Cortex of kidney (tissue), 1 donor: Measurements from ENCODE around the gene POLD4.

Experiments
- DNase-seq: peaks from one replicate; lab custom pipeline; 2025; lab: John Stamatoyannopoulos, UW

POLD4 gene

DNA sequence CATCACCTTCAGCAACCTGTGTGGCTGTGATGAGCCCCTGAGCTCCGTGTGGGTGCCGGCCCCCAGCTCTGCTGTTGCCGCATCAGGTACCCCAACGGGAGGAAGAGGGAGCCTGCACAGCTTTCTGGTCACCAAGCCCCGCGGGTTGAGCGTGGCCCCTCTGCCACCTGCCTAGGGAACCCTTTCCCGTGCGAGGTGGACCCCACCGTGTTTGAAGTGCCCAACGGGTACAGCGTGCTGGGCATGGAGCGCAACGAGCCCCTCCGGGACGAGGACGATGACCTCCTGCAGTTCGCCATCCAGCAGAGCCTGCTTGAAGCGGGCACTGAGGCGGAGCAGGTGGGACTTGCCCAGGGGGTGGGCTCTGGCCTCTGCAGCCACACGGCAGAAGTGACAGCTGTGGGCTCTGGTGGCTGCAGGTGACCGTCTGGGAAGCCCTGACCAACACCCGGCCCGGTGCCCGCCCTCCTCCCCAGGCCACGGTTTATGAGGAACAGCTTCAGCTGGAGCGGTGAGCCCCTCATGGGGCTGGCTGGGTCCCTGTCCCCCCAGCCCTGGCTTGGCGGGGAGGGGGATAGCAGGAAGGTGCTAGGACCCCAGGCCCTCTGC, 51.9 kb downstream of the POLD4 start:
- no peak for DNase-seq
